Endodermal cell (in vitro differentiated cells): ENCODE results near the gene SMARCC1. TPM values are rescaled to one million over a fixed set of nuclear protein-coding genes. Genes with fewer than 3 reads are reported as not detected.

Source experiments
- DNase-seq: peaks from one replicate; pipeline ENCODE4 v3.0.0-alpha.2; 2017
- H3K27ac ChIP-seq: 2 replicates; pipeline ENCODE4 v1.5.1; 2013; ENCODE audit warnings: mild to moderate bottlenecking, low read depth, low read length, moderate library complexity
- H3K27me3 ChIP-seq: 2 replicates; pipeline ENCODE4 v1.6.1; 2013; ENCODE audit warnings: mild to moderate bottlenecking, low read length, moderate library complexity; ENCODE audit not compliant: insufficient read depth, control insufficient read depth, poor library complexity, severe bottlenecking
- H3K36me3 ChIP-seq: 2 replicates; pipeline ENCODE4 v1.7.0; 2013; ENCODE audit warnings: mild to moderate bottlenecking, low read length, moderate library complexity; ENCODE audit not compliant: control insufficient read depth, insufficient read depth
- H3K4me1 ChIP-seq: one replicate; pipeline ENCODE4 v1.7.0; 2013; ENCODE audit warnings: low read length; ENCODE audit not compliant: control insufficient read depth, insufficient read depth
- H3K4me3 ChIP-seq: 2 replicates; pipeline ENCODE4 v1.5.1; 2013; ENCODE audit warnings: mild to moderate bottlenecking, low read length, moderate library complexity
- H3K9ac ChIP-seq: 2 replicates; pipeline ENCODE4 v1.6.1; 2013; ENCODE audit warnings: mild to moderate bottlenecking, low read length, moderate library complexity; ENCODE audit not compliant: poor library complexity, severe bottlenecking; ENCODE audit errors: extremely low read depth
- H3K9me3 ChIP-seq: 2 replicates; pipeline ENCODE4 v1.6.1; 2013; ENCODE audit warnings: mild to moderate bottlenecking, low read length, moderate library complexity; ENCODE audit not compliant: control insufficient read depth
- H3K27ac Mint-ChIP-seq: 2 replicates; pipeline ENCODE4 v1.8.0; 2020; ENCODE audit warnings: mixed read lengths
- H3K27me3 Mint-ChIP-seq: 2 replicates; pipeline ENCODE4 v1.8.0; 2021; ENCODE audit warnings: mild to moderate bottlenecking, mixed read lengths; ENCODE audit not compliant: insufficient read depth
- H3K36me3 Mint-ChIP-seq: 2 replicates; pipeline ENCODE4 v1.8.0; 2020; ENCODE audit warnings: low read depth, mixed read lengths
- H3K4me1 Mint-ChIP-seq: 2 replicates; pipeline ENCODE4 v1.8.0; 2020; ENCODE audit warnings: mixed read lengths
- H3K4me3 Mint-ChIP-seq: 2 replicates; pipeline ENCODE4 v1.8.0; 2020; ENCODE audit warnings: mild to moderate bottlenecking, moderate library complexity, mixed read lengths
- H3K9me3 Mint-ChIP-seq: 2 replicates; pipeline ENCODE4 v1.8.0; 2020; ENCODE audit warnings: mild to moderate bottlenecking, mixed read lengths
- CTCF ChIP-seq: fragments of 200-600 bp; sonication (generic); conservative IDR thresholded peaks from 2 replicates; pipeline ENCODE4 v1.5.0; 2021; ENCODE audit warnings: antibody characterized with exemption, mild to moderate bottlenecking
- WGBS, 2 experiments: methylation state at CpG; one replicate each; pipeline versions ENCODE4 v1.1.5 to v1.1.7; 2013; ENCODE audit warnings: missing lambda C conversion rate in 2 of 2, mixed read lengths in 1 of 2; ENCODE audit not compliant: insufficient coverage in 1 of 2, insufficient read length in 1 of 2; 5-methylcytosine and 5-hydroxymethylcytosine counted together
- total RNA-seq, 2 donors: library from RNA; stranded (reverse); fragmentation: NEBNext Ultra II Directional in 1 of 2; extraction: Animal tissue kit (Norgen Biotek cat#: 25700) in 1 of 2; gene quantifications; 2 replicates in 1 of 2; 3 replicates in 1 of 2; pipeline ENCODE4 v1.2.1, GENCODE V29; 2021

Gene SMARCC1
- total RNA-seq, 2 donors from 2014 or later = 200 to 231 TPM

DNA sequence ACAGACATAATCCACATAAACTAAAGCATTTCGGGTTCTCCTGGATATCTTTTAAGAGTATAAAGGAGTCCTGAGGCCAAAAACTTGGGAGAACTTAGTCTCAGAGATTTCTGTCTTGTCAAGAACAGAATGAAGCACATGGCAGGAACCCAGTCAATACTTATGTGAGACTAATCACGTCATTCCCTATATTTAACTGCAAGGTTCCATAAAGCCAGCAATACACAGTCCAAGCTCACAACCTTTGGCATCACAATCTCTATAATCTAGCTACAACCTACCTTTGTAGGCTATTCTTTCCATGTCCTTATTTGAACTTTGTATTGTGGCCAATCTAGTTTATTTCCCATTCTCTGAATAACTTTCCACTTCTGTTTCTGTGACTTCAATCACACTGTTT, 134.1 kb downstream of the SMARCC1 start:
- no peak for DNase-seq
- Histone ChIP-seq H3K9me3 (no peaks in the 10 kb centered on the region), H3K4me3 (no peak overlapping the region), H3K27ac (no peak overlapping the region), H3K27me3 (no peaks in the 10 kb centered on the region), H3K4me1 (no peaks in the 10 kb centered on the region), H3K36me3 (peaks cover 85% of the 10 kb centered on the region), H3K9ac (no peak overlapping the region)
- WGBS, 2 experiments = 95 to 100% methylated on average over 1 to 2 of the region's 2 CpGs
- Mint-ChIP-seq H3K27ac (no peak overlapping the region), H3K4me1 (no peaks in the 10 kb centered on the region), H3K27me3 (no peaks in the 10 kb centered on the region), H3K36me3 (peaks cover 64% of the 10 kb centered on the region), H3K9me3 (no peaks in the 10 kb centered on the region), H3K4me3 (no peak overlapping the region)
- no peak for TF ChIP-seq CTCF

DNA sequence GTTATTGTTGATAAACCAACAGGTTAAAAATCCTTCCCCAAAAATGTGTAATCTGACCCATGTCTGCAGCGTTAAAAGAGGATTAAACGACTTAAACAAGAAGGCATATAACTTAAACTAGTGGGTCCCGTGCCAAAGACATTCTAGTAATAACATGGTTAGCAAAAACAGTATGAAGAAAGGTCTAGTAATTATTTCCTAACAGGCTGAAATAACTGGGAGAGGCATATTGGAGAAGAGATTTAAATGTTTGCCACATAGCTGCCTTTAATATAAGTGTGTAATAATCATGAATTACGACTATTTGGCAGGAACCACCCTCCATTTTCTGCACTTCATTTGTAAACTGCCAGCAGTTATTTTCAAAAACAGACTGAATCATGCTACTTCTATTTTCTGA, 135.3 kb downstream of the SMARCC1 start:
- WGBS, 2 experiments = 95 to 97% methylated on average over 4 of the region's 4 CpGs
- Mint-ChIP-seq H3K4me1 (no peaks in the 10 kb centered on the region), H3K27me3 (no peaks in the 10 kb centered on the region), H3K4me3 (no peak overlapping the region), H3K9me3 (no peaks in the 10 kb centered on the region), H3K27ac (no peak overlapping the region), H3K36me3 (peaks cover 64% of the 10 kb centered on the region)
- no peaks in the 10 kb centered on the region for H3K9me3 ChIP-seq
- peak overlapping the region; percentile 22 for H3K27ac ChIP-seq
- H3K36me3 ChIP-seq = peaks cover 85% of the 10 kb centered on the region
- H3K4me3 ChIP-seq = no peak overlapping the region
- no peaks in the 10 kb centered on the region for H3K4me1 ChIP-seq
- no peak overlapping the region for H3K9ac ChIP-seq
- H3K27me3 ChIP-seq = no peaks in the 10 kb centered on the region
- no peak for DNase-seq
- no peak for TF ChIP-seq CTCF

- no peaks in the 10 kb centered on the region for H3K4me1 ChIP-seq
- H3K36me3 Mint-ChIP-seq = peaks cover 65% of the 10 kb centered on the region
- H3K4me1 Mint-ChIP-seq = no peaks in the 10 kb centered on the region
- H3K4me3 ChIP-seq = no peak overlapping the region
- H3K36me3 ChIP-seq = peaks cover 87% of the 10 kb centered on the region
- no peak overlapping the region for H3K27ac ChIP-seq
- no peaks in the 10 kb centered on the region for H3K9me3 ChIP-seq
- WGBS, 2 experiments = 100% methylated on average over 2 of the region's 2 CpGs
- no peak overlapping the region for H3K9ac ChIP-seq
- DNase-seq = no peak
- no peaks in the 10 kb centered on the region for H3K9me3 Mint-ChIP-seq
- H3K27me3 ChIP-seq = no peaks in the 10 kb centered on the region
- TF ChIP-seq CTCF = no peak
- H3K27ac Mint-ChIP-seq = peak overlapping the region; percentile 26
- no peak overlapping the region for H3K4me3 Mint-ChIP-seq
- no peaks in the 10 kb centered on the region for H3K27me3 Mint-ChIP-seq
These were observed 136.1 kb downstream of the SMARCC1 start for GRCh38 chr3:47645551-47645950.
